Lower leg skin (tissue), 3 donors: ENCODE results near the gene GSE1.

Experiments
- CTCF ChIP-seq, 3 donors: fragments of 450-650 bp; IDR thresholded peaks; one replicate each; pipeline ENCODE4 v1.5.1; 2016; ENCODE audit warnings: antibody characterized with exemption in 3 of 3, mild to moderate bottlenecking in 3 of 3, moderate library complexity in 2 of 3
- POLR2A ChIP-seq, 2 donors: fragments of 450-650 bp; IDR thresholded peaks; one replicate each; pipeline ENCODE4 v1.6.1; 2016 to 2017; ENCODE audit warnings: antibody characterized with exemption in 2 of 2, mild to moderate bottlenecking in 1 of 2, moderate library complexity in 1 of 2

- TF ChIP-seq CTCF (IDR thresholded peaks at IDR 0.05) (no peak), POLR2A (IDR thresholded peaks at IDR 0.05) (no peak)
These were observed 40.3 kb downstream of the GSE1 start for GRCh38 chr16:85653290-85653891.
